GM10847 (cell line): ENCODE results near the gene CPE.

Source experiments
- POLR2A ChIP-seq: IDR thresholded peaks from 2 replicates; pipeline ENCODE4 v1.6.1; 2011; ENCODE audit not compliant: insufficient read length; ENCODE audit errors: extremely low read depth

CPE gene

GRCh38 chr4:165540206-165540830 is 161.5 kb downstream of the CPE start:
- no peak for TF ChIP-seq POLR2A

GRCh38 chr4:165541851-165542459 is 163.1 kb downstream of the CPE start:
- no peak for TF ChIP-seq POLR2A

DNA sequence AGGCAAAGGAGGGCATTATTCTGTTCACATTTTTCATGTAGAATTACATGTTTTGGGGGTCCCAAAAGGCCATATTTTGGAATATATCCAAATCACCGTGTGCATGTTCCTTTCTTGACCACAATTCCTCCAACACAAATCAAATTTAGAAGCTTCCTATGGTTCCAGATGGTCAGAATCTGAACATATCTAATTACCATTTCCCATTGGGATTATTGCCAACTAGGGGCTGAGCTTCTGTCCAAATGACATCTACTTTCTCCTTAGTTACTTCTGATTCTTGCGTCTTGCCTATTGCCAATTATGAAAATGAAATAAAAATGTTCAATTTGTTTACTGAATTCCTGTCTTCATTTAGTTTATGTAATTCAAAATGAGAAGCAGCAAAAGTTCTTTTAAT is 163.7 kb downstream of the CPE start:
- no peak for TF ChIP-seq POLR2A
